SK-N-SH (cell line): ENCODE data around the gene NFIX. TPM values are rescaled to one million over a fixed set of nuclear protein-coding genes. Genes with fewer than 3 reads are reported as not detected.

Experiments used
- CTCF ChIA-PET: fragments of 300-600, 350-600 bp; formaldehyde crosslinking; extraction: SDS; loops from one replicate; lab custom pipeline; 2021; lab: Yijun Ruan, JAX
- POLR2A ChIA-PET: fragments of 350-600 bp; sonication (Branson Sonifier 250); formaldehyde crosslinking; extraction: SDS; loops from one replicate; lab custom pipeline; 2020; ENCODE audit warnings: antibody characterized with exemption, inconsistent platforms; lab: Yijun Ruan, JAX
- DNase-seq: peaks from one replicate; pipeline ENCODE4 v3.0.0; 2012
- H2AFZ ChIP-seq: fragments of 200-600 bp; sonication (generic); 2 replicates; pipeline ENCODE4 v1.8.1; 2016; ENCODE audit warnings: antibody characterized with exemption, mild to moderate bottlenecking, low read depth
- H3F3A ChIP-seq: fragments of 200-600 bp; sonication (generic); replicated peaks from 2 replicates; pipeline ENCODE3; 2016; ENCODE audit warnings: antibody characterized with exemption, mild to moderate bottlenecking; ENCODE audit not compliant: insufficient read depth
- H3K27ac ChIP-seq, 2 experiments: fragments of 200-500 bp in 1 of 2; fragments of 200-600 bp in 1 of 2; sonication (Bioruptor generic) in 1 of 2; sonication (generic), shearing (Covaris generic) in 1 of 2; 2 replicates each; pipeline versions ENCODE4 v1.5.1 to v1.6.1; 2014 to 2016; ENCODE audit warnings: low read depth in 2 of 2, inconsistent platforms in 1 of 2, low read length in 1 of 2, mild to moderate bottlenecking in 1 of 2, mixed read lengths in 1 of 2
- H3K27me3 ChIP-seq: fragments of 200-600 bp; sonication (generic), shearing (Covaris generic); 2 replicates; pipeline ENCODE4 v1.6.1; 2016; ENCODE audit warnings: mixed run types; ENCODE audit not compliant: insufficient read depth
- H3K36me3 ChIP-seq, 2 experiments: fragments of 200-500 bp in 1 of 2; fragments of 200-600 bp in 1 of 2; sonication (Bioruptor generic) in 1 of 2; sonication (generic) in 1 of 2; replicated peaks in 1 of 2; 2 replicates each; pipeline versions ENCODE3 to v1.5.1; 2014 to 2016; ENCODE audit warnings: low read length in 1 of 2, mild to moderate bottlenecking in 1 of 2; ENCODE audit not compliant: insufficient read depth in 2 of 2, control insufficient read depth in 1 of 2
- H3K4me1 ChIP-seq, 2 experiments: fragments of 200-500 bp in 1 of 2; fragments of 200-600 bp in 1 of 2; sonication (Bioruptor generic) in 1 of 2; sonication (generic), shearing (Covaris generic) in 1 of 2; 2 replicates each; pipeline versions ENCODE4 v1.5.1 to v1.6.1; 2014 to 2016; ENCODE audit warnings: low read depth in 1 of 2, low read length in 1 of 2, mixed run types in 1 of 2; ENCODE audit not compliant: insufficient read depth in 2 of 2, control insufficient read depth in 1 of 2
- H3K4me2 ChIP-seq: fragments of 200-600 bp; sonication (generic), shearing (Covaris generic); 2 replicates; pipeline ENCODE4 v1.6.1; 2017; ENCODE audit warnings: mixed run types
- H3K4me3 ChIP-seq, 2 experiments: fragments of 200-500 bp in 1 of 2; fragments of 200-600 bp in 1 of 2; sonication (Bioruptor generic) in 1 of 2; sonication (generic), shearing (Covaris generic) in 1 of 2; 2 replicates each; pipeline versions ENCODE4 v1.5.1 to v1.8.1; 2014 to 2016; ENCODE audit warnings: low read depth in 2 of 2, inconsistent platforms in 1 of 2, low read length in 1 of 2, mild to moderate bottlenecking in 1 of 2, mixed read lengths in 1 of 2, moderate library complexity in 1 of 2
- H3K79me2 ChIP-seq: fragments of 200-600 bp; sonication (generic); 2 replicates; pipeline ENCODE4 v1.8.1; 2017; ENCODE audit warnings: mild to moderate bottlenecking; ENCODE audit not compliant: insufficient read depth
- H3K9ac ChIP-seq: fragments of 200-600 bp; sonication (generic); 2 replicates; pipeline ENCODE4 v1.6.1; 2017; ENCODE audit warnings: mixed run types
- H3K9me2 ChIP-seq: fragments of 200-600 bp; sonication (generic); 2 replicates; pipeline ENCODE4 v1.6.1; 2017; ENCODE audit warnings: mixed run types
- H3K9me3 ChIP-seq: fragments of 200-600 bp; sonication (generic); 2 replicates; pipeline ENCODE4 v1.6.1; 2017; ENCODE audit warnings: mixed run types, mild to moderate bottlenecking, moderate library complexity
- H4K20me1 ChIP-seq: fragments of 200-600 bp; sonication (generic); 2 replicates; pipeline ENCODE4 v1.6.1; 2017; ENCODE audit warnings: mild to moderate bottlenecking, mixed run types; ENCODE audit not compliant: insufficient read depth
- EP300 ChIP-seq, 2 experiments: IDR thresholded peaks; 2 replicates each; pipeline versions ENCODE4 v1.4.0 to v1.6.1; 2012; ENCODE audit warnings: borderline replicate concordance in 1 of 2, low read depth in 1 of 2, low read length in 1 of 2
- GATA2 ChIP-seq: sonication (generic); formaldehyde crosslinking; IDR thresholded peaks from 2 replicates; pipeline ENCODE4 v1.5.0; 2020; ENCODE audit warnings: mild to moderate bottlenecking, missing genetic modification reagents
- JUND ChIP-seq: IDR thresholded peaks from 2 replicates; pipeline ENCODE4 v1.4.0; 2012
- MEF2A ChIP-seq: IDR thresholded peaks from 2 replicates; pipeline ENCODE4 v1.4.0; 2012; ENCODE audit warnings: low read depth, borderline replicate concordance
- POLR2AphosphoS5 ChIP-seq: IDR thresholded peaks from 2 replicates; pipeline ENCODE4 v1.6.1; 2012; ENCODE audit warnings: low read depth, low read length
- RAD21 ChIP-seq: IDR thresholded peaks from 2 replicates; pipeline ENCODE4 v1.6.1; 2012; ENCODE audit warnings: mild to moderate bottlenecking, low read length
- SIN3A ChIP-seq: IDR thresholded peaks from 2 replicates; pipeline ENCODE4 v1.6.1; 2012; ENCODE audit warnings: low read depth, mild to moderate bottlenecking, low read length, moderate library complexity, borderline replicate concordance
- SMC3 ChIP-seq: IDR thresholded peaks from 2 replicates; pipeline ENCODE4 v1.6.1; 2012; ENCODE audit warnings: low read depth, low read length, improper control_type of control experiment
- TEAD4 ChIP-seq: IDR thresholded peaks from 2 replicates; pipeline ENCODE4 v1.4.0; 2012; ENCODE audit warnings: mild to moderate bottlenecking, borderline replicate concordance; ENCODE audit not compliant: insufficient read depth
- YY1 ChIP-seq: IDR thresholded peaks from 2 replicates; pipeline ENCODE4 v1.4.0; 2012; ENCODE audit warnings: low read depth, mild to moderate bottlenecking
- WGBS: methylation state at CpG from one replicate; pipeline ENCODE4 v1.1.6; 2017; ENCODE audit warnings: low lambda C conversion rate; 5-methylcytosine and 5-hydroxymethylcytosine counted together
- polyA plus RNA-seq, 3 experiments: library from polyadenylated mRNA; depleted of rRNA; stranded (reverse); fragments of >200 nt; gene quantifications; 2 replicates each; pipeline ENCODE4 v1.2.3, GENCODE V29; 2012
- TF ChIP-seq, protein P1 (sequence below): fragments of 150-350 bp; IDR thresholded peaks from 2 replicates; pipeline ENCODE4 v1.6.1; 2017; ENCODE audit warnings: antibody characterized with exemption, low read length, low read depth, borderline replicate concordance
- TF ChIP-seq, protein P2 (sequence below): fragments of 200-600 bp; sonication (generic); IDR thresholded peaks from 2 replicates; pipeline ENCODE4 v1.6.1; 2017; ENCODE audit warnings: antibody characterized with exemption, mild to moderate bottlenecking, moderate library complexity

NFIX gene
- polyA plus RNA-seq, 1 of the 3 experiments (the other 2 are of a cell fraction) = 14.8 TPM

DNA sequence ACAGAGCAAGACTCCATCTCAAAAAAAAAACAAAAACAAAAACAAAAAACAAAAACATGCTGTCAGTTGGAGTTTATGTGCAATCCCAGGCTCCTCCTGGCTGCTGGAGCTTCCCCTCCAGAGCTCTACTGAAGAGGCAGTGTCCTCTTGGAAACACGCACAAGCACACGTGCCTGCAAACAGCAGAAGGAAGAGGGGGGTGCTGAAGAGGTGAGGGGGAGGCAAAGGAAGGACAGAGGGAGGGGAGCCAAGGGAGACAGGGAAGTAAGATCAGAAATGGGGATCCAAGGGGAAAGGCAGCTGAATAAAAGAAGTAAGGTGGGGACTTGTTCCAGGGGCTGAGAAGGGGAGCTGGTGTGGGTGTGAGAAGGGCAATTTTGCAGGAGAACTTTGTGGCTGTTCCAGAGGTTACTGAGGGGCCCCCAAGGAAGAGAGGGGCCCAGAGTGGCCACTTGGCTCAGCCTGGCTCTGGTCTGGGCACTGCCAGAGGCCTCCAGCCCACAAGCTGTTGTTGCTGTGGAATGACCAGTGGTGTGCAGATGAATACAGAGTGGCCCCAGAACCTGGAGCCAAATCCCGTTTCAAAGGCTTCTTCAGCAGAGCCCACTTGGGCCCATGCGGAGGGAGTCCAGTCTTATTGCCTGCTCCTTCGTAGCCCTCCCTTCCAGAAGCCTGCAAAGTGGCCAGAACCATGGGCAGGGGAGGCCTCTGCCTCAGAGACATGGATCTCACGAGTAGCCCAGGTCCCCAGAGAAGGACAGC, 73.0 kb downstream of the NFIX start:
- Histone ChIP-seq H2AFZ (no peak overlapping the region), H3K4me1 (peaks cover 5 to 83% of the 10 kb centered on the region in 2 experiments; a peak in 2 of 4 replicates), H3F3A (peaks cover 3% of the 10 kb centered on the region), H3K27me3 (no peaks in the 10 kb centered on the region), H3K36me3 (peaks cover 0 to 4% of the 10 kb centered on the region in 2 experiments), H3K9ac (no peak overlapping the region), H3K79me2 (peaks cover 26% of the 10 kb centered on the region), H3K9me2 (no peaks in the 10 kb centered on the region), H3K9me3 (no peaks in the 10 kb centered on the region), H3K27ac (peak overlapping the region in 1 of 2 experiments; percentile 92; a peak in 2 of 4 replicates), H3K4me3 (no peak overlapping the region), H4K20me1 (no peaks in the 10 kb centered on the region), H3K4me2 (no peak overlapping the region)
- POLR2A ChIA-PET = interaction anchor here (1.0 kb wide), 1 partner anchor 13 kb away, joined by 4 read pairs; no protein-coding TSS in a partner anchor
- 82% methylated on average over 3 of the region's 6 CpGs for WGBS
- CTCF ChIA-PET = interaction anchor here (0.7 to 35.2 kb wide), 12 partner anchors 10 to 103 kb away, joined by 3 to 506 read pairs (median 4); no protein-coding TSS in a partner anchor
- TF ChIP-seq TEAD4 (no peak), RAD21 (no peak), SIN3A (no peak), YY1 (no peak), SMC3 (no peak), POLR2AphosphoS5 (no peak), MEF2A (no peak), EP300 (IDR thresholded peaks at IDR 0.05; ENCODE audit: borderline replicate concordance in 1 of 2, low read depth in 1 of 2, low read length in 1 of 2) (no peak), JUND (no peak), GATA2 (no peak)
- TF ChIP-seq, protein P1, sequence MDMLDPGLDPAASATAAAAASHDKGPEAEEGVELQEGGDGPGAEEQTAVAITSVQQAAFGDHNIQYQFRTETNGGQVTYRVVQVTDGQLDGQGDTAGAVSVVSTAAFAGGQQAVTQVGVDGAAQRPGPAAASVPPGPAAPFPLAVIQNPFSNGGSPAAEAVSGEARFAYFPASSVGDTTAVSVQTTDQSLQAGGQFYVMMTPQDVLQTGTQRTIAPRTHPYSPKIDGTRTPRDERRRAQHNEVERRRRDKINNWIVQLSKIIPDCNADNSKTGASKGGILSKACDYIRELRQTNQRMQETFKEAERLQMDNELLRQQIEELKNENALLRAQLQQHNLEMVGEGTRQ = no peak
- TF ChIP-seq, protein P2, sequence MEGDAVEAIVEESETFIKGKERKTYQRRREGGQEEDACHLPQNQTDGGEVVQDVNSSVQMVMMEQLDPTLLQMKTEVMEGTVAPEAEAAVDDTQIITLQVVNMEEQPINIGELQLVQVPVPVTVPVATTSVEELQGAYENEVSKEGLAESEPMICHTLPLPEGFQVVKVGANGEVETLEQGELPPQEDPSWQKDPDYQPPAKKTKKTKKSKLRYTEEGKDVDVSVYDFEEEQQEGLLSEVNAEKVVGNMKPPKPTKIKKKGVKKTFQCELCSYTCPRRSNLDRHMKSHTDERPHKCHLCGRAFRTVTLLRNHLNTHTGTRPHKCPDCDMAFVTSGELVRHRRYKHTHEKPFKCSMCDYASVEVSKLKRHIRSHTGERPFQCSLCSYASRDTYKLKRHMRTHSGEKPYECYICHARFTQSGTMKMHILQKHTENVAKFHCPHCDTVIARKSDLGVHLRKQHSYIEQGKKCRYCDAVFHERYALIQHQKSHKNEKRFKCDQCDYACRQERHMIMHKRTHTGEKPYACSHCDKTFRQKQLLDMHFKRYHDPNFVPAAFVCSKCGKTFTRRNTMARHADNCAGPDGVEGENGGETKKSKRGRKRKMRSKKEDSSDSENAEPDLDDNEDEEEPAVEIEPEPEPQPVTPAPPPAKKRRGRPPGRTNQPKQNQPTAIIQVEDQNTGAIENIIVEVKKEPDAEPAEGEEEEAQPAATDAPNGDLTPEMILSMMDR = no peak
- DNase-seq = no peak
